Upper lobe of left lung (tissue), 6 donors: Measurements from ENCODE around the gene SLC25A11. TPM values are rescaled to one million over a fixed set of nuclear protein-coding genes. Genes with fewer than 3 reads are reported as not detected.
A peak's percentile ranks its signal among the peaks of the same experiment; 100 is the strongest.
"Not testable (repeated sequence)": the region's sequence is repeated elsewhere in the genome, so short reads cannot be mapped to it uniquely, and the experiment has no call there.

Source experiments
- ATAC-seq, 2 donors: fragments of 200-7000 bp; cut with Tn5 transposase; one replicate each; pipeline ENCODE4 v1.9.1; 2022; ENCODE audit warnings: mild to moderate bottlenecking in 2 of 2, moderate library complexity in 2 of 2; ENCODE audit not compliant: low FRiP score in 2 of 2
- DNase-seq, 2 donors: peaks; one replicate each; pipeline ENCODE4 v3.0.0-alpha.2; 2019 to 2020
- H3K27ac ChIP-seq, 4 donors: fragments of 200-600 bp; sonication (generic); one replicate each; pipeline ENCODE4 v1.5.1; 2016 to 2019
- H3K27me3 ChIP-seq, 4 donors: fragments of 200-600 bp; sonication (generic); one replicate each; pipeline ENCODE4 v1.5.1; 2017 to 2019
- H3K36me3 ChIP-seq, 4 donors: fragments of 200-600 bp; sonication (generic); one replicate each; pipeline ENCODE4 v1.5.1; 2016 to 2019
- H3K4me1 ChIP-seq, 4 donors: fragments of 200-600 bp; sonication (generic); one replicate each; pipeline ENCODE4 v1.5.1; 2018 to 2019
- H3K4me3 ChIP-seq, 4 donors: fragments of 200-600 bp; sonication (generic); one replicate each; pipeline ENCODE4 v1.5.1; 2017 to 2019; ENCODE audit warnings: mild to moderate bottlenecking in 2 of 4, moderate library complexity in 1 of 4
- H3K9me3 ChIP-seq, 4 donors: fragments of 200-600 bp; sonication (generic); one replicate each; pipeline ENCODE4 v1.5.1; 2018 to 2019
- EP300 ChIP-seq, 4 donors: sonication (generic); formaldehyde crosslinking; IDR thresholded peaks; one replicate each; pipeline ENCODE4 v1.5.1; 2017; ENCODE audit warnings: antibody characterized with exemption in 4 of 4, control low read depth in 2 of 4
- POLR2A ChIP-seq, 4 donors: fragments of 450-650 bp; IDR thresholded peaks; one replicate each; pipeline ENCODE4 v1.5.1; 2016 to 2017; ENCODE audit warnings: antibody characterized with exemption in 4 of 4, mild to moderate bottlenecking in 2 of 4
- POLR2AphosphoS5 ChIP-seq, 2 donors: sonication (generic); formaldehyde crosslinking; IDR thresholded peaks; one replicate each; pipeline ENCODE4 v1.5.1; 2017; ENCODE audit warnings: antibody characterized with exemption in 2 of 2
- WGBS, 2 donors: methylation state at CpG; one replicate each; pipeline ENCODE4 v1.1.5; 2017 to 2018; 5-methylcytosine and 5-hydroxymethylcytosine counted together
- total RNA-seq, 6 donors: library from RNA; depleted of rRNA in 4 of 6; stranded (reverse); fragments of >200 nt in 4 of 6; gene quantifications; one replicate each; pipeline versions ENCODE4 v1.1.0 to v1.2.1, GENCODE V29; 2016 to 2021
- TF ChIP-seq, protein P1 (sequence below), 6 experiments: fragments of 450-650 bp in 4 of 6; fragments of 200-600 bp in 2 of 6; sonication (generic) in 2 of 6; IDR thresholded peaks; one replicate each; pipeline ENCODE4 v1.5.1; 2016 to 2019; ENCODE audit warnings: antibody characterized with exemption in 6 of 6
- donor health status: DM: no; HTN: no; CAD: no; lungs with moderate emphysema.
- donor health status: DM: no; HTN: yes; CAD: no; lungs with severe emphysema.

SLC25A11 gene
- total RNA-seq, 6 donors from 2014 or later, result 37.5 to 69.2 (median 47.9) TPM

- WGBS, 2 donors, result 21% methylated on average over 14 to 20 of the region's 20 CpGs
Observed at GRCh38 chr17:4908711-4909496, 30.9 kb downstream of the SLC25A11 start.

GRCh38 chr17:4908301-4908700 is 31.5 kb downstream of the SLC25A11 start:
- 63 to 88% methylated on average over 1 to 10 of the region's 10 CpGs for WGBS, 2 donors
- TF ChIP-seq POLR2A (IDR thresholded peaks at IDR 0.05) (no peak), EP300 (IDR thresholded peaks at IDR 0.05) (no peak), POLR2AphosphoS5 (IDR thresholded peaks at IDR 0.05) (no peak)
- TF ChIP-seq, protein P1, sequence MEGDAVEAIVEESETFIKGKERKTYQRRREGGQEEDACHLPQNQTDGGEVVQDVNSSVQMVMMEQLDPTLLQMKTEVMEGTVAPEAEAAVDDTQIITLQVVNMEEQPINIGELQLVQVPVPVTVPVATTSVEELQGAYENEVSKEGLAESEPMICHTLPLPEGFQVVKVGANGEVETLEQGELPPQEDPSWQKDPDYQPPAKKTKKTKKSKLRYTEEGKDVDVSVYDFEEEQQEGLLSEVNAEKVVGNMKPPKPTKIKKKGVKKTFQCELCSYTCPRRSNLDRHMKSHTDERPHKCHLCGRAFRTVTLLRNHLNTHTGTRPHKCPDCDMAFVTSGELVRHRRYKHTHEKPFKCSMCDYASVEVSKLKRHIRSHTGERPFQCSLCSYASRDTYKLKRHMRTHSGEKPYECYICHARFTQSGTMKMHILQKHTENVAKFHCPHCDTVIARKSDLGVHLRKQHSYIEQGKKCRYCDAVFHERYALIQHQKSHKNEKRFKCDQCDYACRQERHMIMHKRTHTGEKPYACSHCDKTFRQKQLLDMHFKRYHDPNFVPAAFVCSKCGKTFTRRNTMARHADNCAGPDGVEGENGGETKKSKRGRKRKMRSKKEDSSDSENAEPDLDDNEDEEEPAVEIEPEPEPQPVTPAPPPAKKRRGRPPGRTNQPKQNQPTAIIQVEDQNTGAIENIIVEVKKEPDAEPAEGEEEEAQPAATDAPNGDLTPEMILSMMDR (IDR thresholded peaks at IDR 0.05), result no peak
- H3K27me3 ChIP-seq, result no peaks in the 10 kb centered on the region

More at GRCh38 chr17:4908711-4909496, 30.9 kb downstream of the SLC25A11 start:
- Histone ChIP-seq H3K9me3 (no peaks in the 10 kb centered on the region), H3K4me1 (peaks cover 9 to 18% (median 10%) of the 10 kb centered on the region in 4 donors), H3K27ac (peak overlapping the region; percentile 63 to 79 (median 75)), H3K27me3 (no peaks in the 10 kb centered on the region), H3K4me3 (no peak overlapping the region), H3K36me3 (no peaks in the 10 kb centered on the region)
- TF ChIP-seq, protein P1 (IDR thresholded peaks at IDR 0.05), result peak; percentile 87 to 96 (median 95)
- peak in 1 of 4 donors; percentile 13 for TF ChIP-seq POLR2A (IDR thresholded peaks at IDR 0.05)
- no peak for TF ChIP-seq EP300 (IDR thresholded peaks at IDR 0.05)
- TF ChIP-seq POLR2AphosphoS5 (IDR thresholded peaks at IDR 0.05), result peak in 1 of 2 donors; percentile 41
- peak; percentile 96 to 99 for ATAC-seq
- peak; percentile 92 to 94 for DNase-seq

DNA sequence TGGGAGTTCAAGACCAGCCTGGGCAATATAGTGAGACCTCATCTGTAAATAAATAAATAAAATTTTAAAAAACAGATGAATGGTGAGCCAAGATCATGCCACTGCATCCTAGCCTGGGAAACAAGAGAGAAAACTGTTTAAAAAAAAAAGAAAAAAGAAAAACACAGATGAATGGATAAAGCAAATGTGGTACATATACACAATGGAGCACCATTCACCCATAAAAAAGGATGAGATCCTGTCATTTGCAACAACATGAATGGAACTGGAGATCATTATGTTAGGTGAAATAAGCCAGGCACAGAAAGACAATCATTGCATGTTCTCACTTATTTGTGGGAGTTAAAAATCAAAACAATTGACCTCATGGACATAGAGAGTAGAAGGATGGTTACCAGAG is 33.2 kb downstream of the SLC25A11 start:
- not testable (repeated sequence) for H3K27me3 ChIP-seq, H3K36me3 ChIP-seq, DNase-seq, ATAC-seq, H3K9me3 ChIP-seq, H3K4me3 ChIP-seq, H3K27ac ChIP-seq
- peaks cover 18 to 31% (median 24%) of the 10 kb centered on the region in 4 donors for H3K4me1 ChIP-seq

More at GRCh38 chr17:4908301-4908700, 31.5 kb downstream of the SLC25A11 start:
- peaks cover 11 to 21% (median 14%) of the 10 kb centered on the region in 4 donors for H3K4me1 ChIP-seq
- peak in 1 of 2 donors; percentile 15 for ATAC-seq
- no peaks in the 10 kb centered on the region for H3K9me3 ChIP-seq
- no peak overlapping the region for H3K4me3 ChIP-seq
- no peak for DNase-seq
- peak overlapping the region; percentile 26 to 79 (median 68) for H3K27ac ChIP-seq
- H3K36me3 ChIP-seq, result no peaks in the 10 kb centered on the region

DNA sequence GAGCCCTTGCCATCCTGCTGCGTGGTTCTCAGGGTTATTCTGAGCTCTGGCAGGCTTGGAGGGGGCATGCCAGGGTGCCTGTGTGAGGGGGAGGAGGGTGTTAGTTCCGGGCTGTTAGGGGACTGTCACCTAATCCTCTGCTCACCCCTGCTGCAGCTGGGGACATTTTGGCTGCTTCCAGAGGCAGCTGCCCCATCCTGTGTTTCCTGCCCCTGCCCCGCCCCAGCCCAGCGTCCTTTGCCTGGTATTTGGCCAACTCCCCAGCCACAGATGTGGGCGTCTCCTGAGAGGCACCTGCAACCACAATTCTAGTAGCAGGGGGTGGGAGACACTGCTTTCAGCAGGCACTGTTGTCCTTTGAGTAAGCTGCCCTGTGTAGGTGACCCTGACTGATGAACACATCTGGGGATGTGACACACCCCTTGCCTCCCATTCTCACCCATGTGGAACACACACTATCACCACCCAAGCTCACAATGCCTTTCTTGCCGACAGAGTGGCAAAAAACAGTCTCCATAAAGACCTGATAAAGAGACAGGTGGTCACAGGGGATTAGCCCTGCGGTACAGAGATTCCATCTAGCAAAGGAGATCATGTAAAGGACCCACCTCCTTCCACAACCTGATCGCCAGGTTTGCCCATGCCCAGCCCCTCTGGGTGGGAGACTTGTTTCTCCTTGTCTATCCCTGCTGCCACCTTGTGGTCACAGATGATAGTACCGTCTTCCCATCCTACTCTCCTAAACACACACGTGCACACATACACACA is 36.6 kb downstream of the SLC25A11 start, which contains the start of gene CHRNE:
CHRNE (minus strand) TSS at position 48 of the 768 bp plus-strand sequence; CDS start at position 13, 35 bp downstream.
- ATAC-seq (peak; percentile 58 to 60), DNase-seq (peak; percentile 57 to 82)
- no peak for TF ChIP-seq POLR2AphosphoS5 (IDR thresholded peaks at IDR 0.05)
- TF ChIP-seq, protein P1 (IDR thresholded peaks at IDR 0.05), result peak; percentile 67 to 81 (median 75)
- peaks cover 11 to 46% (median 29%) of the 10 kb centered on the region in 4 donors for H3K4me1 ChIP-seq
- H3K4me3 ChIP-seq, result peak within 1 kb of the TSS in 3 of 4 donors; percentile 9 to 41 (median 25)
- peak within 1 kb of the TSS in 2 of 4 donors; percentile 66 to 74 for H3K27ac ChIP-seq
- peaks cover 0 to 3% (median 0%) of the 10 kb centered on the region in 4 donors for H3K36me3 ChIP-seq
- peaks cover 0 to 9% (median 0%) of the 10 kb centered on the region in 4 donors for H3K27me3 ChIP-seq
- no peaks in the 10 kb centered on the region for H3K9me3 ChIP-seq
- WGBS, 2 donors, result 6 to 15% methylated on average over 10 of the region's 10 CpGs

DNA sequence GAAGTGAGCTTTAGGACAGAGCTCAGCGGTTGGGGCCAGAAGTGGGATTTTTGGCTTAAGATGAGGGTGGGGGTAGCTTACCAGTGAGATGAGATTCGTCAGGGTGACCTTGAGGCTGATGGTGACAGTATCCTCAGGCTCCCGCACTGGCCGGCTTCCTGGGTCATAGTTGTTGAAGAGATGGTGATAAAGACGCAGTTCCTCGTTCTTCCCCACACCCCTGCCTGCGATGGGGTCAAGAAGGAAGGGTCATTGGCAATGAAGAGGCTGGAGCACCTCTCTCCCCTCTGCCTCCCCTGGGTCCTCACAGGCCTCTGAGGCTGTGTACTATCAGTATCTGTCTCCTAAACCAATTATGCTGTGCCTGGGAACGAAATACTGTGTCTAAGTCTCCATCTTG is 37.3 kb downstream of the SLC25A11 start:
- peaks cover 0 to 9% (median 0%) of the 10 kb centered on the region in 4 donors for H3K27me3 ChIP-seq
- H3K36me3 ChIP-seq, result peaks cover 0 to 3% (median under 1%) of the 10 kb centered on the region in 4 donors
- no peak overlapping the region for H3K4me3 ChIP-seq
- DNase-seq (no peak), ATAC-seq (no peak)
- H3K4me1 ChIP-seq, result peaks cover 9 to 46% (median 29%) of the 10 kb centered on the region in 4 donors
- H3K9me3 ChIP-seq, result no peaks in the 10 kb centered on the region
- TF ChIP-seq POLR2A (IDR thresholded peaks at IDR 0.05) (no peak), POLR2AphosphoS5 (IDR thresholded peaks at IDR 0.05) (no peak), EP300 (IDR thresholded peaks at IDR 0.05) (no peak)
- TF ChIP-seq, protein P1 (IDR thresholded peaks at IDR 0.05), result no peak
- 69 to 73% methylated on average over 8 of the region's 8 CpGs for WGBS, 2 donors
- peak overlapping the region in 2 of 4 donors; percentile 66 to 74 for H3K27ac ChIP-seq
